HepG2 (cell line): Measurements from ENCODE around the gene PPP3R1. TPM values are rescaled to one million over a fixed set of nuclear protein-coding genes. Genes with fewer than 3 reads are reported as not detected.

ENCODE experiments used
- BRCA1 ChIP-seq: sonication (generic); formaldehyde crosslinking; IDR thresholded peaks from 2 replicates; pipeline ENCODE4 v1.4.0; 2020; ENCODE audit warnings: missing genetic modification reagents
- KLF15 ChIP-seq: sonication (generic); formaldehyde crosslinking; IDR thresholded peaks from 2 replicates; pipeline ENCODE4 v1.8.1; 2023; ENCODE audit warnings: borderline replicate concordance, mild to moderate bottlenecking, inconsistent platforms, missing genetic modification reagents, mixed read lengths
- MAFF ChIP-seq: IDR thresholded peaks from 2 replicates; pipeline ENCODE4 v1.6.1; 2011; ENCODE audit warnings: low read depth, low read length, improper control_type of control experiment
- MAFK ChIP-seq, 2 experiments: IDR thresholded peaks in 1 of 2; conservative IDR thresholded peaks in 1 of 2; 2 replicates each; pipeline ENCODE4 v1.6.1; 2011; ENCODE audit warnings: improper control_type of control experiment in 2 of 2, low read length in 2 of 2
- NFIC ChIP-seq: IDR thresholded peaks from 2 replicates; pipeline ENCODE4 v1.6.1; 2012; ENCODE audit warnings: mild to moderate bottlenecking, low read length, inconsistent platforms
- TSC22D2 ChIP-seq: sonication (generic); formaldehyde crosslinking; IDR thresholded peaks from 2 replicates; pipeline ENCODE4 v1.5.1; 2020; ENCODE audit warnings: missing genetic modification reagents, mild to moderate bottlenecking, borderline replicate concordance
- ZNF12 ChIP-seq: sonication (generic); formaldehyde crosslinking; IDR thresholded peaks from 2 replicates; pipeline ENCODE4 v1.5.0; 2020; ENCODE audit warnings: missing genetic modification reagents
- ZNF570 ChIP-seq: sonication (generic); formaldehyde crosslinking; IDR thresholded peaks from 2 replicates; pipeline ENCODE4 v1.4.0; 2020; ENCODE audit warnings: mild to moderate bottlenecking, missing genetic modification reagents, borderline replicate concordance
- ZNF792 ChIP-seq: IDR thresholded peaks from 2 replicates; pipeline ENCODE4 v1.6.1; 2016
- polyA plus RNA-seq, 8 experiments: library from polyadenylated mRNA; depleted of rRNA in 3 of 8; stranded (reverse) in 7 of 8; unstranded in 1 of 8; fragments of >200 nt; fragmentation: Illumina TruSeq in 4 of 8; extraction: Trizol in 4 of 8; gene quantifications; 2 replicates each; pipeline versions ENCODE4 v1.2.1 to v1.2.3, GENCODE V29; 2011 to 2016; ENCODE audit warnings: low read depth in 4 of 8, missing spikeins in 1 of 8, mixed read lengths in 1 of 8; ENCODE audit not compliant: insufficient read depth in 1 of 8
- total RNA-seq, 5 experiments: library from RNA; depleted of rRNA; stranded (reverse); fragments of >200 nt; fragmentation: Illumina TruSeq; extraction: Trizol; gene quantifications; 2 replicates each; pipeline ENCODE4 v1.2.3, GENCODE V29; 2016; ENCODE audit warnings: low read depth in 1 of 5
- TF ChIP-seq, protein P1 (sequence below): sonication (generic); formaldehyde crosslinking; IDR thresholded peaks from 2 replicates; pipeline ENCODE4 v1.4.0; 2020; ENCODE audit warnings: mild to moderate bottlenecking, missing genetic modification reagents
- TF ChIP-seq, protein P2 (sequence below): sonication (generic); formaldehyde crosslinking; IDR thresholded peaks from 2 replicates; pipeline ENCODE4 v1.5.0; 2020; ENCODE audit warnings: missing genetic modification reagents
- TF ChIP-seq, protein P3 (sequence below): sonication (generic); formaldehyde crosslinking; IDR thresholded peaks from 2 replicates; pipeline ENCODE4 v1.9.0; 2021; ENCODE audit warnings: mild to moderate bottlenecking, missing genetic modification reagents

PPP3R1 gene
- total and polyA plus RNA-seq, 2 of the 13 experiments (the other 11 are each of a cell fraction or from before 2014, with no cell fraction given): 11.6 to 25.7 TPM

DNA sequence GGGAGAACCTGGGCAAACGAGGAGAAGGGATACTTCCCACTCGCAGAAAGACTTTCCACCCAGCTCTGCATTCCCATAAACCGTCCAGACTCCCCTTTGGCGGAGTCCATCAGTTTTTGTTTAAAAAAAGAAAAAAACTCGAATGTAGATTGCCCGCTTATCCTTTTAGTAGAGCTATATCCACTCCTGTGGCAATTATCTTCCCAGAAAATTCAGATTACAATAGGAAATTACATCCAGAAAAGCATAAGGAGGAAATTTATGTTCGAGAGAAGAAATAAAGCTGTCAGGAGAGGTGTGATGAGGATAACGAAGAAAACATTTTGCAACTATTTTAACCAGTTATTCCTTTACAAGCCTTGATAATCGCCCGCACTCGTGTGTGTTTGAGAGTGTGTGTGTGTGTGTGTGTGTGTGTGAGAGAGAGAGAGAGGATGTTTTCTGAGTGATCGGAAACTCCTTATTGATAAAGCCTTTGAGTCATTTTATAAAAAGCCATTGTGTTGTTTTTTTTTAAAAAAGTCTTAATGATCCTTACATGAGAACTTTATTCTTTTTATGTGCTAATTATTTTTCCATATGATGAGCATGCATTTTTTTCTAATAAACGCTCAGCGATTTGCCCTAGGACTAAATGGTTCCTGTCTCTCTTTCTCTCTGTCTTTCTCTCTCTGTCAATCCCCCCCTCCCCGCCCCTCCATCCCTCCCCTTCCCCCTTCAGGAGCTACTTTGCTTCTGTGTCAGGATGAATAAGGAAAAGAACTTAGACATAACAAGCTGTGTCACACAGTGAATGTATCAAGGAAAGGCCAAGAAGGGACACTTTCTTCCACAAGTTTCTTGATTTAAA lies 1.1 kb upstream of the PPP3R1 start (continued):
- TF ChIP-seq, protein P1, sequence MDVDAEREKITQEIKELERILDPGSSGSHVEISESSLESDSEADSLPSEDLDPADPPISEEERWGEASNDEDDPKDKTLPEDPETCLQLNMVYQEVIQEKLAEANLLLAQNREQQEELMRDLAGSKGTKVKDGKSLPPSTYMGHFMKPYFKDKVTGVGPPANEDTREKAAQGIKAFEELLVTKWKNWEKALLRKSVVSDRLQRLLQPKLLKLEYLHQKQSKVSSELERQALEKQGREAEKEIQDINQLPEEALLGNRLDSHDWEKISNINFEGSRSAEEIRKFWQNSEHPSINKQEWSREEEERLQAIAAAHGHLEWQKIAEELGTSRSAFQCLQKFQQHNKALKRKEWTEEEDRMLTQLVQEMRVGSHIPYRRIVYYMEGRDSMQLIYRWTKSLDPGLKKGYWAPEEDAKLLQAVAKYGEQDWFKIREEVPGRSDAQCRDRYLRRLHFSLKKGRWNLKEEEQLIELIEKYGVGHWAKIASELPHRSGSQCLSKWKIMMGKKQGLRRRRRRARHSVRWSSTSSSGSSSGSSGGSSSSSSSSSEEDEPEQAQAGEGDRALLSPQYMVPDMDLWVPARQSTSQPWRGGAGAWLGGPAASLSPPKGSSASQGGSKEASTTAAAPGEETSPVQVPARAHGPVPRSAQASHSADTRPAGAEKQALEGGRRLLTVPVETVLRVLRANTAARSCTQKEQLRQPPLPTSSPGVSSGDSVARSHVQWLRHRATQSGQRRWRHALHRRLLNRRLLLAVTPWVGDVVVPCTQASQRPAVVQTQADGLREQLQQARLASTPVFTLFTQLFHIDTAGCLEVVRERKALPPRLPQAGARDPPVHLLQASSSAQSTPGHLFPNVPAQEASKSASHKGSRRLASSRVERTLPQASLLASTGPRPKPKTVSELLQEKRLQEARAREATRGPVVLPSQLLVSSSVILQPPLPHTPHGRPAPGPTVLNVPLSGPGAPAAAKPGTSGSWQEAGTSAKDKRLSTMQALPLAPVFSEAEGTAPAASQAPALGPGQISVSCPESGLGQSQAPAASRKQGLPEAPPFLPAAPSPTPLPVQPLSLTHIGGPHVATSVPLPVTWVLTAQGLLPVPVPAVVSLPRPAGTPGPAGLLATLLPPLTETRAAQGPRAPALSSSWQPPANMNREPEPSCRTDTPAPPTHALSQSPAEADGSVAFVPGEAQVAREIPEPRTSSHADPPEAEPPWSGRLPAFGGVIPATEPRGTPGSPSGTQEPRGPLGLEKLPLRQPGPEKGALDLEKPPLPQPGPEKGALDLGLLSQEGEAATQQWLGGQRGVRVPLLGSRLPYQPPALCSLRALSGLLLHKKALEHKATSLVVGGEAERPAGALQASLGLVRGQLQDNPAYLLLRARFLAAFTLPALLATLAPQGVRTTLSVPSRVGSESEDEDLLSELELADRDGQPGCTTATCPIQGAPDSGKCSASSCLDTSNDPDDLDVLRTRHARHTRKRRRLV: 0 out of 2 replicates have a peak, but pooled peaks have one; percentile 16
- TF ChIP-seq, protein P2, sequence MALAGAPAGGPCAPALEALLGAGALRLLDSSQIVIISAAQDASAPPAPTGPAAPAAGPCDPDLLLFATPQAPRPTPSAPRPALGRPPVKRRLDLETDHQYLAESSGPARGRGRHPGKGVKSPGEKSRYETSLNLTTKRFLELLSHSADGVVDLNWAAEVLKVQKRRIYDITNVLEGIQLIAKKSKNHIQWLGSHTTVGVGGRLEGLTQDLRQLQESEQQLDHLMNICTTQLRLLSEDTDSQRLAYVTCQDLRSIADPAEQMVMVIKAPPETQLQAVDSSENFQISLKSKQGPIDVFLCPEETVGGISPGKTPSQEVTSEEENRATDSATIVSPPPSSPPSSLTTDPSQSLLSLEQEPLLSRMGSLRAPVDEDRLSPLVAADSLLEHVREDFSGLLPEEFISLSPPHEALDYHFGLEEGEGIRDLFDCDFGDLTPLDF (CRISPR knock-in tag): 0 out of 2 replicates have a peak, but pooled peaks have one; percentile 45
- TF ChIP-seq ZNF792 (no peak), KLF15 (CRISPR knock-in tag) (no peak), ZNF570 (CRISPR knock-in tag) (no peak), TSC22D2 (no peak), BRCA1 (0 out of 2 replicates have a peak, but pooled peaks have one; percentile 14), MAFF (peak; percentile 39; the same call in 1 of the 2 replicates), NFIC (0 out of 2 replicates have a peak, but pooled peaks have one; percentile 42), ZNF12 (CRISPR knock-in tag) (0 out of 2 replicates have a peak, but pooled peaks have one; percentile 5), MAFK (conservative IDR thresholded peaks at IDR 0.05 in 1 of 2, IDR thresholded peaks at IDR 0.05 in 1 of 2; ENCODE audit: low read length in 2 of 2) (peak; percentile 53 to 59; a peak in 3 of 4 replicates)
- TF ChIP-seq, protein P3, sequence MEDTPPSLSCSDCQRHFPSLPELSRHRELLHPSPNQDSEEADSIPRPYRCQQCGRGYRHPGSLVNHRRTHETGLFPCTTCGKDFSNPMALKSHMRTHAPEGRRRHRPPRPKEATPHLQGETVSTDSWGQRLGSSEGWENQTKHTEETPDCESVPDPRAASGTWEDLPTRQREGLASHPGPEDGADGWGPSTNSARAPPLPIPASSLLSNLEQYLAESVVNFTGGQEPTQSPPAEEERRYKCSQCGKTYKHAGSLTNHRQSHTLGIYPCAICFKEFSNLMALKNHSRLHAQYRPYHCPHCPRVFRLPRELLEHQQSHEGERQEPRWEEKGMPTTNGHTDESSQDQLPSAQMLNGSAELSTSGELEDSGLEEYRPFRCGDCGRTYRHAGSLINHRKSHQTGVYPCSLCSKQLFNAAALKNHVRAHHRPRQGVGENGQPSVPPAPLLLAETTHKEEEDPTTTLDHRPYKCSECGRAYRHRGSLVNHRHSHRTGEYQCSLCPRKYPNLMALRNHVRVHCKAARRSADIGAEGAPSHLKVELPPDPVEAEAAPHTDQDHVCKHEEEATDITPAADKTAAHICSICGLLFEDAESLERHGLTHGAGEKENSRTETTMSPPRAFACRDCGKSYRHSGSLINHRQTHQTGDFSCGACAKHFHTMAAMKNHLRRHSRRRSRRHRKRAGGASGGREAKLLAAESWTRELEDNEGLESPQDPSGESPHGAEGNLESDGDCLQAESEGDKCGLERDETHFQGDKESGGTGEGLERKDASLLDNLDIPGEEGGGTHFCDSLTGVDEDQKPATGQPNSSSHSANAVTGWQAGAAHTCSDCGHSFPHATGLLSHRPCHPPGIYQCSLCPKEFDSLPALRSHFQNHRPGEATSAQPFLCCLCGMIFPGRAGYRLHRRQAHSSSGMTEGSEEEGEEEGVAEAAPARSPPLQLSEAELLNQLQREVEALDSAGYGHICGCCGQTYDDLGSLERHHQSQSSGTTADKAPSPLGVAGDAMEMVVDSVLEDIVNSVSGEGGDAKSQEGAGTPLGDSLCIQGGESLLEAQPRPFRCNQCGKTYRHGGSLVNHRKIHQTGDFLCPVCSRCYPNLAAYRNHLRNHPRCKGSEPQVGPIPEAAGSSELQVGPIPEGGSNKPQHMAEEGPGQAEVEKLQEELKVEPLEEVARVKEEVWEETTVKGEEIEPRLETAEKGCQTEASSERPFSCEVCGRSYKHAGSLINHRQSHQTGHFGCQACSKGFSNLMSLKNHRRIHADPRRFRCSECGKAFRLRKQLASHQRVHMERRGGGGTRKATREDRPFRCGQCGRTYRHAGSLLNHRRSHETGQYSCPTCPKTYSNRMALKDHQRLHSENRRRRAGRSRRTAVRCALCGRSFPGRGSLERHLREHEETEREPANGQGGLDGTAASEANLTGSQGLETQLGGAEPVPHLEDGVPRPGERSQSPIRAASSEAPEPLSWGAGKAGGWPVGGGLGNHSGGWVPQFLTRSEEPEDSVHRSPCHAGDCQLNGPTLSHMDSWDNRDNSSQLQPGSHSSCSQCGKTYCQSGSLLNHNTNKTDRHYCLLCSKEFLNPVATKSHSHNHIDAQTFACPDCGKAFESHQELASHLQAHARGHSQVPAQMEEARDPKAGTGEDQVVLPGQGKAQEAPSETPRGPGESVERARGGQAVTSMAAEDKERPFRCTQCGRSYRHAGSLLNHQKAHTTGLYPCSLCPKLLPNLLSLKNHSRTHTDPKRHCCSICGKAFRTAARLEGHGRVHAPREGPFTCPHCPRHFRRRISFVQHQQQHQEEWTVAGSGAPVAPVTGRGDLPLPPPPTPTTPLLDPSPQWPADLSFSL: peak; percentile 30
